Measurements from ENCODE around the gene FANCC.

The FANCC gene

DNA sequence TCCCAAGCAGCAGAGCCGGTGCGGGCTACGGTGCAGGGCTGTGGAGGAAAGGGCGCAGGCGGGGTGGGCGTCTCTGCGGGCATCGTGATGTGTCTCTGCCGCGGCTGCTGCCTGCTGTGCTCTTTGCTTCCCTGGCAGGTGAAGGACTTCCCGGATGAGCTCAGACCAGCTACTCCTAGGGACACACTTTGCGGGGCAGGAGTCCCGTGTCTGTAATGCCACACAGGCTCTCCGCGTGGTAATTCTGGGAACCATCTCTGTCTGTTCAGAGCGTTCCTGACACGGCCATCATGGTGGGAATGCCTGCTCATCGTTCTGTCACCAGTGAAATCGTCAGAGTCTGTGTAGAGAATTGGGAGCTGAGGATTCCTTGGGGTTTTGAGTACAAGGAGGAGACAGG lies 235.5 kb downstream of the FANCC start:
- no peak for DNase-seq

GRCh38 chr9:95080961-95081647 lies 236.4 kb downstream of the FANCC start:
- no peak for DNase-seq

- no peak for DNase-seq
These were observed 238.0 kb downstream of the FANCC start for GRCh38 chr9:95079461-95079860.

DNA sequence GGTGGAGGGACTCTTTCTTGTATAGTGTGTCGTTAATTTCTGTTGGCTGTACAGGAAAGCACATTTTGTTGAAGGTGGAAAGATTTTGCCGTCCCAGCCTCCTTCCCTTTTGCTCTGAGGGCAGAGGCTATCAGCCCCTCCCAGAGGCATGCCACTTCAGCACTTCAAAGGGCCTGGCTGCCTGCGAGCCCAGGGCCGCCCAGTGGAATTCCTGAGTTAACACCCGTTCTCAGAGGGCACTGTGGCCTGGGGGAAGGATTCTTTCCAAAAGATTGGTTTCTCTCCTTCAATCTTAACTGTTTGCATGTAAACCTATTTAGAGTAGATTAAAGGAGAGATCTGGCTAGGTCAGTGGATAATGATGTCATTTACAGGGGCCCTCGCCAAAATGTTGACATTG lies 238.6 kb downstream of the FANCC start:
- DNase-seq = no peak

DNA sequence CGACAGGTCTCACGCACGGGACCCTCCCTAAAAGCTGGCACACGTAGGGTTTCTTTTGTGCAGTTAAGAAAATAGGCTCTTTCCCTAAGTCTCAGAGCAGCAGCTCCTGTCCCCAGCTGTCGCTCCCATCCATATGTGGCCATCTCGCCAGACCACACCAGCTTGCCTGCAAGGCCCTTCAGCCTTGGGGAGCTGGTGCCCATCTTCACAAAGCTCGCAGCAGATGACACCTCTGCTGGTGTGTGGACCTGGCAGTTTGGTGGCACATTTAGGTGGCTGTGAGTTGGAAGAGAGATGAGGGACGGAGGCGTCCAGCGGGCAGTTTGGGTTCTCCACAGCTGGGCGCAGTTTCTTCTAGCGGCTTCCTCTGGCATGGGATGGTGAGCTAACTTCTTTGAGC lies 239.0 kb downstream of the FANCC start:
- DNase-seq = no peak

- no peak for DNase-seq
These were observed 239.6 kb downstream of the FANCC start for GRCh38 chr9:95077766-95078370.

GRCh38 chr9:95077053-95077765 lies 240.3 kb downstream of the FANCC start:
- no peak for DNase-seq

DNA sequence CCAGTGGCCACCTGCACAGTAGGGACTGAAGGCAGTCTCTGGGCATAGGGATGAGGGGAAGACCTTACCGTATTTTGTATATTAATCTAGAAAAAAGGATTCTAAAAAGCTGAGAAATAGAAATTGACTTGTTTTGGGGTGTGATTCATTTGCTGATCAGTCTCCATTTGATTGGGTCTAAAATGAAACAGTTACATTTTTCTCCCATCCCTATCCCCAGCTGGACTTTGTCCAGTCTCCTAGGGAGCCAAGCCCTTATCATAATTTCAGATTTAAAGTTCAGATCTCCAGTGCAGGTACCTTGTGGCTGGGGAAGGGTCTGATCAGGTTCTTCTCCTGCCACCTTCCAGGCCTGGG lies 240.8 kb downstream of the FANCC start:
- no peak for DNase-seq

- no peak for DNase-seq
These were observed 241.8 kb downstream of the FANCC start for GRCh38 chr9:95075700-95076099.

DNA sequence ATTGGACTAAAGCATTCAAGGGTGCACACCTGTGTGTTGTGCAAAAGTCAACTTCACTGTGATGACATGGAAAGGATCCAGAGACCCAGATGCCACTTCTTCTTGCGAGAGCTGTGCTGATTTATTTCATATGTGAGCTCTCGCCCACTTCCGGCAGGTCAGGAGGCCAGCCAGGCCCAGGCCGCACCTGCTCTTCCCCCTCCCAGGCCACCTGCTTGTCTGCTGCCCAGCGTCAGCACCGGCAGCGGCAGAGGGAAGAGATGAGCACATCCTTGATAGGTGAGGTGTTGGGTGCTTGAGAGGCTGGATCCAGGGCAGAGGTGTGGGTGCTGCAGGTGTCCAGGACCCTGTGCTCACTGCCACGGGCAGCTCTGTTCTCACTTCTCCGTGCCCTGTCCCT lies 242.9 kb downstream of the FANCC start:
- DNase-seq = no peak

DNA sequence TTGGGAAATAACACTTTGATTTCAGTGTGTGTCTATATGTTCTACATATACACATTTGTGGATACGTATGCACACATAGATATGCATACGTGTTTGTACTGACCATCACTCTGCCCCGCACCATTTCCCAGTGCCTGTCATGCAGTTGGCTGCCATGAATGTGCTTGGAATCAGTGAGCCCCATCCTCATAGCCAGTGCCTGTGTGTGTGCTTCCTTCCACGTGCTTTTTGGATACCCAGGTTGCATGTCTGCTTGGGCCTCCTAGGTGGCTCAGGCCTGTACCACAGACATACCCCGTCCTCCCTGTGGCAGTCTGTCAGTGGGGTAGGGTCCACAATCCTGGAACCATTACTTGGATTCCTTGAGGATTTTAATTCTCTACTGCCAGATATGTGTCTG lies 243.6 kb downstream of the FANCC start:
- no peak for DNase-seq

DNA sequence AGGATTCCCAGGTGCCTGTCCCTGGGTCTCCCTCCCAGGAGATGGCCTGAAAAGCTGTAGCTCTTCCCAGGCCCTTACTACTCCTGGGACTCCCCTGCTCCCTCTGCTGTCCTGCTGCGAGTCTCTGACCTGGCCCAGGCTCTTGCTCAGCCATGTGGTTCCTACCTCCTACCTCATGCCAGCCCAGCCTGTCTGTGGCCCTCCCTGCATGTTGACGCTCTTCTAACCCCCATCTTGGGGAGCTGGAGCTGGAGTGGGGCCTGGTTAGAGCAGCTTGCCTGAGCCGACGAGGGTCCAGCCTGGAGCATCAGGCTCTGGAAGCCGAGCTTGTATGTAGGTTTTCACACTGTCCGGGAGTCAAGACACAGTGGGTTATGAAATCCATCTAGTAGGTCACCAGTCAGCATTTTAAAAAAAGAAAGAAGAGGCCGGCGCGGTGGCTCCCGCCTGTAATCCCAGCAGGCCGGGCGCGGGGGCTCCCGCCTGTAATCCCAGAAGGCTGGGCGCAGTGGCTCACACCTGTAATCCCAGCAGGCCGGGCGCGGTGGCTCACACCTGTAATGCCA lies 244.4 kb downstream of the FANCC start:
- DNase-seq = no peak

DNA sequence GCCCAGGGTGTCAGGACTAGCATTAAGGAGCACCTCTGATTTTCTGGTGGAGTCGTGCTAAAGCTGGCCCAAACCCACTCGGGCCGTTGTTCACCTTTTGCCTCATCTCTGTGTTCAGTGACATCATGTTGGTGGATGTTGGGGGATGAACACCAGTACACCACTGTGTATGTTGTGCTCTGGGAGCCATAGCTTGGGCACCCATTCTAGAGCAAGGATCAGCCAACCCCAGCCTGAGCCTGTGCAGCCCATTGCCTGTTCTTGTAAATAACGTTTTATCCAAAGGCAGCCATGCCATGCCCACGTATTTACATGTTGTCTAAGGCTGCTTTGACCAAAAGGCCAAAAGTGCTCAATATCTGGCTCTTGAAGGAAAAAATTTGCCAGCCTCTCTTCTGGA lies 245.6 kb downstream of the FANCC start:
- DNase-seq = no peak

- no peak for DNase-seq
These were observed 246.1 kb downstream of the FANCC start for GRCh38 chr9:95071450-95071849.

DNA sequence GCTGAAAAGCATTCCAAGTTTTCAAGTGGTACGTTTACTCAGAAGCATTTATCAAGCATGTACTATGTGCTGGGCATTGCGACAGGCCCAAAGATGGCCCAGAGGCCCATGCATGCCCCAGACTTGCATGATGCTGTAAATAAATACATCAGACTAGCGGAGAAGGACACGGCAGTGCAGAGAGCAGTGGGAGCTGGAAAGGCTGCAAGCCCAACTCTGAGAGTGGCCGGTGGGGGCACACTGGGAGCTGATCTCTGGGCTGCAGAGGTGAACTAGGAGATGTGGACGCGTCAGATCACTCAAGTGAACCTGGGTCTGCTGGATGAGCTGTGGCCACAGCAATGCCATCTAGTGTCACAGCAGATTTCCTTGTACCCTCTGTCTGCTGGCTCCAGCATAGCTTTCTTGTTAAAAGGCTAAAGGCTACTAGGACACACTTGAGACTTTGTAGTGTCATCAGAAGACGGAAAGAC lies 246.9 kb downstream of the FANCC start:
- no peak for DNase-seq

DNA sequence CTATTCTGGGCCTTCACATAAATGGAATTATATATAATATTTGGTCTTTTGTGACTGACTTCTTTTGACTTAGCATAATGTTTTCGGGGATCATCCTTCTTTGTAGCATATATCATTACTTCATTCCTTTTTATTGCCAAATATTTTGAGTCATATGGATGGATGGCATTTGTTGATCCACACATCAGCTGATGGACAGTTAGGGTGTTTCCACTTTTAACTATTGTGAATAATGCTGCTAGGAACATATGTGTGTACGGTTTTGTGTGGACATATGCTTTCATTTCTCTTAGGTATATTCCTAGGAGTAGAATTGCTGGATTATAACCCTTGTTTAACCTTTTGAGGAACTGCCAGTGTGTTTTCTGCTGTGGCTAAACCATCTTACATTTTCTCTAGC lies 249.6 kb downstream of the FANCC start:
- no peak for DNase-seq

DNA sequence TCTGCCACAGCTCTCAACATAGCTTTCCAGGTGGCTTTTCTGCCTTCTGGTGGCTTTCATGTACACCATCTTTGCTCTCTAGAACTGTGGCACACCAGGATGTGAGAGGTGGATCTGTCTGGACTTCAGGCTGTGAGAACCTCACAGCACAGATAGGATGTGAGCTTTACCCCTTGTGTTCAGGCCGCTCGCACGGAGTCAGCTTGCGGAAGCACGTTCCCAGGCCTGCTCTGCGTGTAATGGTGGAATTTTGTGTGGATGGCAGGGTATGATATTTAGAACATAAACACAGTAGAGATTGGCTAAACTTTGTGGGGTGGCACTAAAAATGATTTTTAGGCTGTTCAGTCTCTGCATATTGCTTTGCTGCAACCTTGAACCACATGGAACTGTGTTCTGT lies 250.5 kb downstream of the FANCC start:
- DNase-seq = no peak

DNA sequence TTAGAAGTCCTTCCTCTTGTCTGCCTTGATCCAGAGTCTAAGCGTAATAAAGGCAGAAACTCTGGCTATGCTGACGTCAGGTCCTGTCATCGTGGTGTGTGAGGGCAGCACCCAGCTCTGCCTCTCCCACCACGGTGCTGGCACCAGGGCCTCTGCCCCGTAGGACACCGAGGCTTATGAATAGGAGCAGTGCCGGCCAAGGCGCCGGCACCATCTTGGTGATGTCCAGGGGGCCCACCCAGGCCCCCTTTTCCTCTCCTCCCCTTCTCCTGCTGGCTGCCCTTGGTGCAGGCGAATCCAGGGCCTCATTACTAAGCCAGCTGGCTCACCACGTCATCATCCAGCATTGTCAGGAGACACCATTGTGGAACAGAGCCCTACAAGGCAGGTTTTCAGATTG lies 252.3 kb downstream of the FANCC start:
- DNase-seq = no peak

- no peak for DNase-seq
These were observed 254.2 kb downstream of the FANCC start for GRCh38 chr9:95063300-95063699.

GRCh38 chr9:95062596-95063065 lies 254.9 kb downstream of the FANCC start:
- no peak for DNase-seq

- no peak for DNase-seq
These were observed 255.5 kb downstream of the FANCC start for GRCh38 chr9:95061916-95062595.

GRCh38 chr9:95060916-95061315 lies 256.6 kb downstream of the FANCC start:
- no peak for DNase-seq

GRCh38 chr9:95060234-95060633 lies 257.3 kb downstream of the FANCC start:
- DNase-seq = no peak

Data from amniotic stem cell (primary cell).